Measurements from ENCODE around the gene CA11. TPM values are rescaled to one million over a fixed set of nuclear protein-coding genes. Genes with fewer than 3 reads are reported as not detected.

CA11 gene
- total and polyA plus RNA-seq, 4 donors, result 0.88 to 13.0 (median 5.1) TPM

- H3K9ac ChIP-seq (ENCODE audit: insufficient read depth in 1 of 2, low read length in 2 of 2), result no peak overlapping the region
- peaks cover 13 to 38% (median 22%) of the 10 kb centered on the region in 4 donors for H3K36me3 ChIP-seq (ENCODE audit: control insufficient read depth in 4 of 4, insufficient read depth in 4 of 4, low read length in 4 of 4)
- TF ChIP-seq CTCF (IDR thresholded peaks at IDR 0.05; ENCODE audit: control extremely low read depth, extremely low read depth), result no peak
- DNase-seq (no peak), ATAC-seq (ENCODE audit: insufficient read depth, low FRiP score) (no peak)
- H3K9me3 ChIP-seq (ENCODE audit: control insufficient read depth in 4 of 4, insufficient read depth in 3 of 4, low read length in 3 of 4), result no peaks in the 10 kb centered on the region
- no peak overlapping the region for H3K4me3 ChIP-seq
- no peaks in the 10 kb centered on the region for H3K27me3 ChIP-seq (ENCODE audit: control insufficient read depth in 3 of 3, insufficient read depth in 3 of 3, low read length in 2 of 3)
- 56 to 65% methylated on average over 12 of the region's 12 CpGs for WGBS, 2 donors
- peak overlapping the region in 1 of 2 donors; percentile 40 for H3K27ac ChIP-seq (ENCODE audit: low read depth in 1 of 2, low read length in 1 of 2)
- H3K4me1 ChIP-seq (ENCODE audit: control insufficient read depth in 5 of 5, insufficient read depth in 5 of 5, low read length in 5 of 5), result peaks cover 0 to 41% (median 20%) of the 10 kb centered on the region in 5 donors
Observed at GRCh38 chr19:48616491-48617056, 29.4 kb downstream of the CA11 start.

- peak overlapping the region in 1 of 2 donors; percentile 78 for H3K27ac ChIP-seq (ENCODE audit: low read depth in 1 of 2, low read length in 1 of 2)
- ATAC-seq (ENCODE audit: insufficient read depth, low FRiP score), result no peak
- TF ChIP-seq CTCF (IDR thresholded peaks at IDR 0.05; ENCODE audit: control extremely low read depth, extremely low read depth), result no peak
- no peaks in the 10 kb centered on the region for H3K9me3 ChIP-seq (ENCODE audit: control insufficient read depth in 4 of 4, insufficient read depth in 3 of 4, low read length in 3 of 4)
- no peak overlapping the region for H3K4me3 ChIP-seq
- no peaks in the 10 kb centered on the region for H3K27me3 ChIP-seq (ENCODE audit: control insufficient read depth in 3 of 3, insufficient read depth in 3 of 3, low read length in 2 of 3)
- peaks cover 0 to 41% (median 20%) of the 10 kb centered on the region in 5 donors for H3K4me1 ChIP-seq (ENCODE audit: control insufficient read depth in 5 of 5, insufficient read depth in 5 of 5, low read length in 5 of 5)
- 83 to 94% methylated on average over 14 to 16 of the region's 16 CpGs for WGBS, 2 donors
- H3K9ac ChIP-seq (ENCODE audit: insufficient read depth in 1 of 2, low read length in 2 of 2), result no peak overlapping the region
- H3K36me3 ChIP-seq (ENCODE audit: control insufficient read depth in 4 of 4, insufficient read depth in 4 of 4, low read length in 4 of 4), result peaks cover 13 to 38% (median 22%) of the 10 kb centered on the region in 4 donors
- DNase-seq, result no peak
Observed at GRCh38 chr19:48616041-48616436, 29.9 kb downstream of the CA11 start.

- peak overlapping the region in 1 of 2 donors; percentile 78 for H3K27ac ChIP-seq (ENCODE audit: low read depth in 1 of 2, low read length in 1 of 2)
- ATAC-seq (ENCODE audit: insufficient read depth, low FRiP score) (no peak), DNase-seq (no peak)
- no peaks in the 10 kb centered on the region for H3K27me3 ChIP-seq (ENCODE audit: control insufficient read depth in 3 of 3, insufficient read depth in 3 of 3, low read length in 2 of 3)
- H3K9ac ChIP-seq (ENCODE audit: insufficient read depth in 1 of 2, low read length in 2 of 2), result no peak overlapping the region
- no peak for TF ChIP-seq CTCF (IDR thresholded peaks at IDR 0.05; ENCODE audit: control extremely low read depth, extremely low read depth)
- peaks cover 13 to 38% (median 22%) of the 10 kb centered on the region in 4 donors for H3K36me3 ChIP-seq (ENCODE audit: control insufficient read depth in 4 of 4, insufficient read depth in 4 of 4, low read length in 4 of 4)
- 73 to 84% methylated on average over 17 to 19 of the region's 19 CpGs for WGBS, 2 donors
- H3K4me3 ChIP-seq, result no peak overlapping the region
- H3K9me3 ChIP-seq (ENCODE audit: control insufficient read depth in 4 of 4, insufficient read depth in 3 of 4, low read length in 3 of 4), result no peaks in the 10 kb centered on the region
- peaks cover 0 to 41% (median 20%) of the 10 kb centered on the region in 5 donors for H3K4me1 ChIP-seq (ENCODE audit: control insufficient read depth in 5 of 5, insufficient read depth in 5 of 5, low read length in 5 of 5)
Observed at GRCh38 chr19:48615231-48616040, 30.6 kb downstream of the CA11 start.
